K562 treated with DMSO at 1 percent for 4 hours (cell line): Measurements from ENCODE around the gene RNF183. TPM values are rescaled to one million over a fixed set of nuclear protein-coding genes. Genes with fewer than 3 reads are reported as not detected.

Source experiments
- total RNA-seq: library from RNA; unstranded; fragments of 300-600 nt; gene quantifications from 2 replicates; pipeline ENCODE4 v1.2.3, GENCODE V29; 2022; ENCODE audit not compliant: insufficient read depth

Gene RNF183, protein sequence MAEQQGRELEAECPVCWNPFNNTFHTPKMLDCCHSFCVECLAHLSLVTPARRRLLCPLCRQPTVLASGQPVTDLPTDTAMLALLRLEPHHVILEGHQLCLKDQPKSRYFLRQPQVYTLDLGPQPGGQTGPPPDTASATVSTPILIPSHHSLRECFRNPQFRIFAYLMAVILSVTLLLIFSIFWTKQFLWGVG
- not detected in 2 replicates for total RNA-seq

DNA sequence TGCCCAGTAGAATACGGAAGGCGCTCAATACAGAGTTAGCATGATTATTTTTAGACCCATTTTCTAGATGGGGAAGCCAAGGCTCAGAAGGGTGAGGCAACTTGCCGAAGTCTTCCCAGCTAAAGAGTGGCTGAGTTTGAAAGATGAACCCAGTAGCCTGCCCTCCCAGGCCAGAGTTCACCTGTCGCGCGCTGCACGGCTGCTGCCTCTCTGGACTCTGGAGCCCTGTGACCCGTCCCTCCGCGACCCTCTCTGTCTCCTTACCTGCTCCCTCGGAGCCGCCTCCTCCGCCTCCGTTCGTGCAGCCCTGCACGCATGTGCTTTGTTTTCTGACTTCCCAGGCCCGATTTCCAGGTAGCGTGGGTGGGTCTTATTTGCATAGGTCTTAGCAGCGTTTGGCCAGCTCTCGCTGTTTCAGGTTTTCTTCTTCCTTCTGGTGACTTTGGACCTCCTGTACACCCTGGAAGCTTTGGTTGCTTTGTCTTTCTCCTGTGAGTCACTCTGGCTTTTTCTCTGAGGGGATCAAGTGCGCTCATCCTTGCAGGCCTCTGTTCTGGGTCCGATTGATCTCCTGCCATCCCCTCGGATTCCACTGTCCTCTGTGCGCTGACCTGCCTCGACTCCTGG lies at the start of gene RNF183:
Gene RNF183 (minus strand): TSS at position 585 of the 627 bp plus-strand sequence. CDS start 5,192 bp downstream, outside the sequence.

DNA sequence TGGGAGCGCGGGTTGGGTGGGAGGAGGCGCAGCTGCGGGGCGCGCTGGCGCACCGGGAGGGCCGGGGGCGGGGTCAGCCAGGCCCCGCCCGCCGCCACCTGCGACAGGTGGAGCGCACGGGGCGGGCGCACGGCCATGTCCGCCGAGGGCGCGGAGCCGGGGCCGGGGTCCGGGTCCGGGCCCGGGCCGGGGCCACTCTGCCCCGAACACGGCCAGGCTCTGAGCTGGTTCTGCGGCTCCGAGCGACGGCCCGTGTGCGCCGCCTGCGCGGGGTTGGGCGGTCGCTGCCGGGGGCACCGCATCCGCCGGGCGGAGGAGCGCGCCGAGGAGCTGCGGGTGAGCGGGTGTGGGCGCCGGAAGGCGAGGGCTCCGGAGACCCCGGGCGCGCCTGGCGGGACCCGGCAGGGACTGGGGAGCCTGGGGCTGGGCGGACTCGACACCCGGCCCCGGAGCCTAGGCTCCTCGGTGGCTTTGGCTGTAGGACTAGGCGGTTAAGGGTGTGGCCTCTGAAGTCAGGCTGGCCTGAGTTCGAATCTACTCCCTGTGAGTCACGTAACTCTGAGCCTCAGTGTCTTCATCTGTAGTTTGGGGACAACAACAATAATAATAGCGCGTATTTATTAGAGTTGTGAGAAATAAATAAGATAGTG lies 46.4 kb upstream of the RNF183 start, which contains the start of gene BSPRY:
Gene BSPRY (plus strand): TSS at position 97 of the 650 bp plus-strand sequence. CDS start 39 bp downstream, at position 136.

DNA sequence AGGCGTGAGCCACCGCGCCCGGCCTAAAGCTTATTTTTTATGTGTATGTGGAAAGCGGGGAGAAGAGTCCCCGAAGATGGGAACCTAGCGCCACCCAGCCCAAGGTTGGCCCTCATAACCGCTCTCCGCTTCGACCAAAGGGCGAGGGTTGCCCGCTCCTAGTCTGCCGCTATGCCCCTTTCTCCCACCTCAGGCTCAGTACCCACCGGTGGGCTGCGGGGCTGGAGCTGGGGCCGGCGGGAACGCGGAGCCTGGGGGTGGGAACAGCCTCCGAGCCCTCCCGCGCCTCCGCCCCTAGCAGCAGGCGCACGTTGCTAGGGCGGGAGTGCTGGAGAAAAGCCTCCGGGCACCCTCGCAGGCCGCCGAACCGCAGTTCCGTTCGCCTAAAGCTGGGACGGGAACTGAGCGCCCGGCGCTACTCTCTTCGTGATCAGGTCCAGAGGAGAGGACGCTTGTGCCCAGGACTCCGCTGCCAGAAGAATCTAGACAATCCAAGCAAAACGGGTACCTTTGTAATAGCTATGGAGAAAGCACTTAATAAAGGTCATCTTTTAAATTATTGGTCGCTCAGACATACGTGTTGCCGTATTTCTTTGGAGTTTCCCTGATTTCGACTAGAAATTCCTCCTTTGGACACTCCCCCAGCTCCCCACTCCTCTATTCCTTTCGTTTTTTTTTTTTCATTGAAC lies 37.0 kb upstream of the RNF183 start, which contains the start of gene WDR31:
Gene WDR31 (minus strand): TSS at position 265 of the 689 bp plus-strand sequence. CDS start 8,253 bp downstream, outside the sequence.

DNA sequence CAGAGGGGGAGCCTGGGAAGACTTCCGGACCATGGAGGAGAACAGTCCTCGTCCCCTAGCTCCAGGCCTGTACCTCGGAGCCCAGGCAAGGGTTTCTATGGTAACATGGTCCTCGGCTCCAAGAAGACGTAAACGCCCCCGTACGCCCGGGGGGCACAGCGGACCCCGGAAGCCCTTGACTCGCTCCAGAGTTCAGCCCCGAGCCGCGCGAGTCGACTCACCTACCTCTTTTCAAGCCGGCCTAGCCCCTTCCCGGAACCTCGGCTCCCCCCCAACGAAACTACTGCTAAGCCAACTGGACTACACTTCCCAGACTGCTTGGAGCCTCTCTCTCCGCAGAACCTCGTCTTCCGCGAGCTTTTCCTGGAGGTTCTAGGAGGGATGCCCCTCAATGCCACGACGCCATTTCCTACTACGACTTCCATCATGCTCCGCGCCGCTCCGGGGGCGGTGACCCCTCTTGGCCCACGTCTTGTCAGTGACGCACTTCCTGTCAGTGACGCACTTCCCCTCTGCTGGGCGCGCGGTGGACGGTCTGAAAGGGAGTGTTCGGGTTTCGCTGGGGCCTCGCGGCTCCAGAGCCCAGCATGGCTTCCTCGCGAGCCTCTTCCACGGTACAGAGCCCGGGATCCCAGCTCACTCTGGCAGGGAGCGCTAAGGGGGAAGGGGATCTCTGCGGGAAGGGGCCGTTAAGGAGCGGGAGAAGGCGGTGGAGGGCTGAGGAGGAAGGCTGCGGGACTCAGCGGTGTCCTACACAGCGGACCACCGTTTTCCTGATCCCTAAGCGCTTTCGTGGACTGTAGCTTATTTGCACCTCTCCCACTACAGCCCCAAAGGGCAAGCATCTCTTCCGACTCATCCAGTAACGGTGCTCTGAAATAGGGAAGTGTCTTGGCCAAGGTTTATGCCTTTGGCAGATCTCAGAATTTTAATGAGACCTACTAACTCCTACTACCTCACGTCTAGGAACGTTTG lies 27.7 kb downstream of the RNF183 start, which contains the start of the genes CDC26 and PRPF4:
Gene CDC26 (minus strand): TSS at position 416 of the 975 bp plus-strand sequence. CDS start 3,065 bp downstream, outside the sequence.
Gene PRPF4 (plus strand): TSS at position 502 of the 975 bp plus-strand sequence. CDS start 86 bp downstream, at position 588.

Other genes with a start within 250 kb of the RNF183 start
- 0.21 TPM in 1 of 2 replicates, not detected in the other for gene ZFP37, start 246.7 kb downstream of the RNF183 start, total RNA-seq
- gene SLC31A2, start 152.4 kb downstream of the RNF183 start, total RNA-seq: 1.4 and 2.7 TPM in 2 replicates
- gene FKBP15, start 82.1 kb downstream of the RNF183 start, total RNA-seq: 8.4 and 14.8 TPM in 2 replicates
- 44.0 and 44.5 TPM in 2 replicates for gene SLC31A1, start 81.8 kb downstream of the RNF183 start, total RNA-seq
- gene CDC26, start 27.8 kb downstream of the RNF183 start, total RNA-seq: 30.1 TPM in 2 replicates
- gene PRPF4, start 27.7 kb downstream of the RNF183 start, total RNA-seq: 21.6 and 23.5 TPM in 2 replicates
- gene WDR31, start 36.9 kb upstream of the RNF183 start, total RNA-seq: 2.7 and 3.1 TPM in 2 replicates
- gene BSPRY, start 46.2 kb upstream of the RNF183 start, total RNA-seq: 0.96 and 1.7 TPM in 2 replicates
- gene HDHD3, start 73.6 kb upstream of the RNF183 start, total RNA-seq: 24.7 and 28.0 TPM in 2 replicates
- 34.0 and 36.9 TPM in 2 replicates for gene ALAD, start 97.9 kb upstream of the RNF183 start, total RNA-seq
- gene POLE3, start 107.3 kb upstream of the RNF183 start, total RNA-seq: 62.3 and 72.3 TPM in 2 replicates
- not detected in 2 replicates for gene C9orf43, start 107.4 kb upstream of the RNF183 start, total RNA-seq
- gene RGS3, start 160.4 kb upstream of the RNF183 start, total RNA-seq: 3.4 and 8.2 TPM in 2 replicates